ENCODE results near the gene DISC1. TPM values are rescaled to one million over a fixed set of nuclear protein-coding genes. Genes with fewer than 3 reads are reported as not detected.
A peak's percentile ranks its signal among the peaks of the same experiment; 100 is the strongest.

Gene DISC1
- total and polyA plus RNA-seq, 2 experiments from 2014 or later, result 2.1 to 6.5 TPM

- H3K4me1 Mint-ChIP-seq, result peaks cover 13% of the 10 kb centered on the region; the same call in 2 of the 3 replicates
- H3K27ac Mint-ChIP-seq, result peak overlapping the region; percentile 38; the same call in 1 of the 2 replicates
These were observed 313.5 kb downstream of the DISC1 start for GRCh38 chr1:231940116-231940515.

More at GRCh38 chr1:231940116-231940515, 313.5 kb downstream of the DISC1 start:
- Histone ChIP-seq H3K27ac (ENCODE audit: low read depth) (no peak overlapping the region), H4K20me1 (replicated peaks; ENCODE audit: insufficient read depth) (no peaks in the 10 kb centered on the region), H3K36me3 (ENCODE audit: insufficient read depth) (no peaks in the 10 kb centered on the region), H2AFZ (no peak overlapping the region), H3K27me3 (ENCODE audit: insufficient read depth) (no peaks in the 10 kb centered on the region), H3K4me2 (no peak overlapping the region), H3K4me1 (ENCODE audit: insufficient read depth) (no peaks in the 10 kb centered on the region; the same call in 1 of the 2 replicates), H3K79me2 (replicated peaks; ENCODE audit: insufficient read depth) (no peaks in the 10 kb centered on the region), H3F3A (replicated peaks; ENCODE audit: low read depth) (no peaks in the 10 kb centered on the region), H3K4me3 (no peak overlapping the region), H3K9me2 (ENCODE audit: insufficient read depth) (peaks cover 4% of the 10 kb centered on the region; the same call in 1 of the 2 replicates)
- no peak for DNase-seq (ENCODE audit: low spot score)
- ATAC-seq, result no peak
- H3K27me3 Mint-ChIP-seq (ENCODE audit: insufficient read depth, low read depth, poor library complexity), result peaks cover 8% of the 10 kb centered on the region
- H3K9me3 Mint-ChIP-seq, result no peaks in the 10 kb centered on the region; the same call in 2 of the 3 replicates
- no peaks in the 10 kb centered on the region for H3K36me3 Mint-ChIP-seq (ENCODE audit: low read depth)
- TF ChIP-seq EZH2 (IDR thresholded peaks at IDR 0.05; ENCODE audit: low read depth, unreplicated experiment) (no peak), JUNB (IDR thresholded peaks at IDR 0.05; ENCODE audit: unreplicated experiment) (no peak), EZH2phosphoT487 (IDR thresholded peaks at IDR 0.05; ENCODE audit: unreplicated experiment) (no peak), CREB1 (CRISPR knock-in tag; IDR thresholded peaks at IDR 0.05; ENCODE audit: low read depth) (no peak), CTCF (conservative IDR thresholded peaks at IDR 0.05; ENCODE audit: low read depth in 2 of 2) (no peak), ZNF114 (CRISPR knock-in tag; IDR thresholded peaks at IDR 0.05) (no peak), POLR2AphosphoS5 (IDR thresholded peaks at IDR 0.05; ENCODE audit: low read depth) (no peak), ZNF462 (CRISPR knock-in tag; IDR thresholded peaks at IDR 0.05) (no peak), REST (IDR thresholded peaks at IDR 0.05; ENCODE audit: unreplicated experiment) (no peak), ETS1 (IDR thresholded peaks at IDR 0.05) (no peak), ZNF331 (CRISPR knock-in tag; IDR thresholded peaks at IDR 0.05; ENCODE audit: low read depth) (no peak), NANOG (IDR thresholded peaks at IDR 0.05; ENCODE audit: borderline replicate concordance) (no peak), STAT1 (IDR thresholded peaks at IDR 0.05; ENCODE audit: unreplicated experiment) (no peak)
- no peak overlapping the region for H3K4me3 Mint-ChIP-seq
